Measurements from ENCODE around the gene TACSTD2.
"Not testable (repeated sequence)": the region's sequence is repeated elsewhere in the genome, so short reads cannot be mapped to it uniquely, and the experiment has no call there.

TACSTD2 gene, protein sequence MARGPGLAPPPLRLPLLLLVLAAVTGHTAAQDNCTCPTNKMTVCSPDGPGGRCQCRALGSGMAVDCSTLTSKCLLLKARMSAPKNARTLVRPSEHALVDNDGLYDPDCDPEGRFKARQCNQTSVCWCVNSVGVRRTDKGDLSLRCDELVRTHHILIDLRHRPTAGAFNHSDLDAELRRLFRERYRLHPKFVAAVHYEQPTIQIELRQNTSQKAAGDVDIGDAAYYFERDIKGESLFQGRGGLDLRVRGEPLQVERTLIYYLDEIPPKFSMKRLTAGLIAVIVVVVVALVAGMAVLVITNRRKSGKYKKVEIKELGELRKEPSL
- 0 to 0.19 (median 0.09) reads per million in 3 donors for total RNA-seq

DNA sequence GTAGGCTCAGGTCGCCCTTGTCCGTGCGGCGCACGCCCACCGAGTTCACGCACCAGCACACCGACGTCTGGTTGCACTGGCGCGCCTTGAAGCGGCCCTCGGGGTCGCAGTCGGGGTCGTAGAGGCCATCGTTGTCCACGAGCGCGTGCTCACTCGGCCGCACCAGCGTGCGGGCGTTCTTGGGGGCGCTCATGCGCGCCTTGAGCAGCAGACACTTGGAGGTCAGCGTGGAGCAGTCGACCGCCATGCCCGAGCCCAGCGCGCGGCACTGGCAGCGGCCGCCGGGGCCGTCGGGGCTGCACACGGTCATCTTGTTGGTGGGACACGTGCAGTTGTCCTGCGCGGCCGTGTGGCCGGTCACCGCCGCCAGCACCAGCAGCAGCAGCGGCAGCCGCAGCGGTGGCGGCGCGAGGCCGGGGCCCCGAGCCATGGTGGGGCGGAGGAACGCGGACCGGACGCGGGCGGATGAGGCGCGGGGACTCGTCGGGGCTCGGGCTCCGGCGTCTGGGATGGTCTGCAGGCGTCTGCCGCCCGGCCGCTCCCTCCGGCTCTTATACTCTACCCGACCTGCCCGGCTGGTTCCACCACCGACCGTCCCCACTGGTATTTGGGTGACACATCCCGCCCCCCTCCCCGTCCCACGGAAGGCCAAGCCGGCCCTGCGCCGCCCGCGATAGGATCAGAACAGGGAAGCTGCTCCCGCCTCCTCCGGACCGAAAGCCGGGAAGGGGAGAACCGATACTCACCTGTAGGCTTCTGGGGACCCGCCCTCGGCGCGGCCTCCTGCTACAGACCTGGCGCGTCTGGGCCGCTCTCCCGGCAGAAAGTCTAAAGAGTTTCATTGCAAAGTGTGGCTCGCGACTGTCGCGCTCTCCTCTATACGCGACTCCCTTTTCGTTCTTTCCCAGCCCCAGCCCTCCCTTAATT lies at the start of gene TACSTD2:
Gene TACSTD2 (minus strand): TSS at position 526 of the 927 bp plus-strand sequence. CDS start 96 bp downstream, at position 430.
- peaks cover 10% of the 10 kb centered on the region for H3K4me1 ChIP-seq (ENCODE audit: control insufficient read depth, insufficient read depth, low read length, poor library complexity, severe bottlenecking)
- H3K27ac ChIP-seq (ENCODE audit: insufficient read depth, low read length, poor library complexity, severe bottlenecking), result no peak within 1 kb of the TSS
- peaks cover 15% of the 10 kb centered on the region for H3K27me3 ChIP-seq (replicated peaks; ENCODE audit: control insufficient read depth, insufficient read depth, low read length, poor library complexity, severe bottlenecking)
- no peak for DNase-seq
- peak within 1 kb of the TSS; percentile 51 for H3K4me3 ChIP-seq (ENCODE audit: insufficient read depth, low read depth, low read length, poor library complexity, severe bottlenecking)
- H3K36me3 ChIP-seq (ENCODE audit: control insufficient read depth, insufficient read depth, low read length), result no peaks in the 10 kb centered on the region
- H3K9me3 ChIP-seq (ENCODE audit: control insufficient read depth, low read length), result no peaks in the 10 kb centered on the region

DNA sequence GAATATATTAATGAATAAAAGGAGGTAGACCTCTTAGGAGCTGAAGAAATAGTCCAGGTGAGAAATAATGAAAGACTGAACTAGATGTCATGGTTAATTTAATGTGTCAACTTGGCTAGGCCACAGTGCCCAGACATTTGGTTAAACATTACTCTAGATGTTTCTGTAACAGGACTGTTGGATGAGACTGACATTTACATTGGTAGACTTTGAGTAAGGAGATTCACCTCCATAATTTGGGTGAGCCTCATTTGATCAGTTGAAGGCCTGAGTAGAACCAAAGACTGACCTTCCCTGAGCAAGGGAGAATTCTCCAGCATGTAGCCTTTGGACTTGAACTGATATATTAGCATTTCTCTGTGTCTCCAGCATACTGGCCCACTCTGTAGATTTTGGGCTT lies 49.2 kb upstream of the TACSTD2 start:
- no peaks in the 10 kb centered on the region for H3K27me3 ChIP-seq (replicated peaks; ENCODE audit: control insufficient read depth, insufficient read depth, low read length, poor library complexity, severe bottlenecking)
- no peaks in the 10 kb centered on the region for H3K9me3 ChIP-seq (ENCODE audit: control insufficient read depth, low read length)
- H3K27ac ChIP-seq (ENCODE audit: insufficient read depth, low read length, poor library complexity, severe bottlenecking), result no peak overlapping the region
- no peaks in the 10 kb centered on the region for H3K4me1 ChIP-seq (ENCODE audit: control insufficient read depth, insufficient read depth, low read length, poor library complexity, severe bottlenecking)
- no peak overlapping the region for H3K4me3 ChIP-seq (ENCODE audit: insufficient read depth, low read depth, low read length, poor library complexity, severe bottlenecking)
- H3K36me3 ChIP-seq (ENCODE audit: control insufficient read depth, insufficient read depth, low read length), result no peaks in the 10 kb centered on the region
- no peak for DNase-seq

DNA sequence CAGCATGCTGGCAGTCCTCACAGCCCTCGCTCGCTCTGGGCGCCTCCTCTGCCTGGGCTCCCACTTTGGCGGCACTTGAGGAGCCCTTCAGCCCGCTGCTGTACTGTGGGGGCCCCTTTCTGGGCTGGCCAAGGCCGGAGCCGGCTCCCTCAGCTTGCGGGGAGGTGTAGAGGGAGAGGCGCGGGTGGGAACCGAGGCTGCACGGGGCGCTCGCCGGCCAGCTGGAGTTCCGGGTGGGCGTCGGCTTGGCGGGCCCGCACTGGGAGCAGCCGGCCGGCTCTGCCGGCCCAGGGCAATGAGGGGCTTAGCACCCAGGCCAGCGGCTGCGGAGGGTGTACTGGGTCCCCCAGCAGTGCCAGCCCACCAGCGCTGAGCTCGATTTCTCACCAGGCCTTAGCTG lies 46.2 kb upstream of the TACSTD2 start:
- not testable (repeated sequence) for H3K4me1 ChIP-seq (ENCODE audit: control insufficient read depth, insufficient read depth, low read length, poor library complexity, severe bottlenecking); H3K27ac ChIP-seq (ENCODE audit: insufficient read depth, low read length, poor library complexity, severe bottlenecking); H3K9me3 ChIP-seq (ENCODE audit: control insufficient read depth, low read length); H3K27me3 ChIP-seq (replicated peaks; ENCODE audit: control insufficient read depth, insufficient read depth, low read length, poor library complexity, severe bottlenecking); DNase-seq; H3K36me3 ChIP-seq (ENCODE audit: control insufficient read depth, insufficient read depth, low read length); H3K4me3 ChIP-seq (ENCODE audit: insufficient read depth, low read depth, low read length, poor library complexity, severe bottlenecking)

DNA sequence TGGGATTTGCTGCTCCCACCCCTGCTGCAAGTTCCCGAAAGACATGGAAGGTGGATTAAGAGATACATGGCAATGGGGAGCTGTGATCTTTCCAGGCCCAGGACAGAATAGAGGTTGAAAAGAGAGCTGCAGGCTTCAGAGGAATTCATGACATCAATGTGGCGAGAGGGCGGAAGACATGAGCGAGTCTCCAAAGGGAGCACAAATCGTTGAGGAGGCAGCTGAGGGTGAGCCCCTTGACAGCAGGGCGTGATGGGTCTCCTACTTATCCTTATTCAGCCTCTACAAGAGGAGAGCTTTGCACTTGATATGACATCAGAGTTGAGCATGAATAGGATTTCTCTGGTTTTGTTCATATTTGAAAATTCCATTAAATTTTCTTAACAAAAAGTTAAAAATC lies 45.5 kb upstream of the TACSTD2 start:
- Histone ChIP-seq H3K27ac (ENCODE audit: insufficient read depth, low read length, poor library complexity, severe bottlenecking) (no peak overlapping the region), H3K36me3 (ENCODE audit: control insufficient read depth, insufficient read depth, low read length) (no peaks in the 10 kb centered on the region), H3K9me3 (ENCODE audit: control insufficient read depth, low read length) (no peaks in the 10 kb centered on the region), H3K4me1 (ENCODE audit: control insufficient read depth, insufficient read depth, low read length, poor library complexity, severe bottlenecking) (no peaks in the 10 kb centered on the region), H3K27me3 (replicated peaks; ENCODE audit: control insufficient read depth, insufficient read depth, low read length, poor library complexity, severe bottlenecking) (no peaks in the 10 kb centered on the region), H3K4me3 (ENCODE audit: insufficient read depth, low read depth, low read length, poor library complexity, severe bottlenecking) (no peak overlapping the region)
- no peak for DNase-seq

DNA sequence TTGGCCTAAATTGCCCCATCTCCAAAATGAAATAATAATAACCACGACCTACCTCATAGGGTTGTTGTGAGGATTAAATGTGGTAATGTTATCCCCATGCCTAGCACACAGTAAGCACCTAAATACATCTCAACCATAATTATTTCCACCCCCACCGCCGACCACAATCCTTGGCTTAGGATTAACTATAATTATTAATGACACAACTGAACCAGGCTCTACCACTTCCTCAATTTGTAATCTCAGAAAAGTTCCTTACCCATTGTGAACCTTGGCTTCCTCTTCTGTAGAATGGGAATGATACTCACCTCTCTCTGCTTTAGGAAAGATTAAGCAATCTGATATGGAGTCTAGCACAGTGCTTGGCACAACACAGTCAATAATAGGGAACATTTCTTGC lies 44.3 kb upstream of the TACSTD2 start:
- Histone ChIP-seq H3K36me3 (ENCODE audit: control insufficient read depth, insufficient read depth, low read length) (no peaks in the 10 kb centered on the region), H3K27me3 (replicated peaks; ENCODE audit: control insufficient read depth, insufficient read depth, low read length, poor library complexity, severe bottlenecking) (no peaks in the 10 kb centered on the region), H3K4me3 (ENCODE audit: insufficient read depth, low read depth, low read length, poor library complexity, severe bottlenecking) (no peak overlapping the region), H3K4me1 (ENCODE audit: control insufficient read depth, insufficient read depth, low read length, poor library complexity, severe bottlenecking) (no peaks in the 10 kb centered on the region), H3K27ac (ENCODE audit: insufficient read depth, low read length, poor library complexity, severe bottlenecking) (no peak overlapping the region), H3K9me3 (ENCODE audit: control insufficient read depth, low read length) (no peaks in the 10 kb centered on the region)
- DNase-seq, result no peak

DNA sequence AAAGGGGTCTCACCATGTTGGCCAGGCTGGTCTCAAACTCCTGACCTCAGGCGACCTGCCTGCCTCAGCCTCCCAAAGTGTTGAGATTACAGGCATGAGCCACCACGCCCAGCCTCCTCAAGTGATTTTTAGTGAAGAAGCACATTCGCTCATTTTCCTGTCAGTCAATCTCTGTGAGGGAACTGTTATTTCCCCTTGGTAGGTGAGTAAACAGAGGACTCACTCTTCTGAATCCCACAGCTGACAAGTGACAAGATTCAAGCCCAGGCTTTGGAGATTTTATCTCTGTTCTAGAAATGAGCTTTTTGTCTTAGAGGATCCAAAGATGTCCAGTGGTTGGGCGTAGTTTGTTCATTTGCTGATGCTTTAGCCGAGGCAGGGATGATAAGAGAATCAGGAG lies 43.9 kb upstream of the TACSTD2 start:
- H3K36me3 ChIP-seq (ENCODE audit: control insufficient read depth, insufficient read depth, low read length), result no peaks in the 10 kb centered on the region
- no peak overlapping the region for H3K27ac ChIP-seq (ENCODE audit: insufficient read depth, low read length, poor library complexity, severe bottlenecking)
- no peaks in the 10 kb centered on the region for H3K27me3 ChIP-seq (replicated peaks; ENCODE audit: control insufficient read depth, insufficient read depth, low read length, poor library complexity, severe bottlenecking)
- H3K9me3 ChIP-seq (ENCODE audit: control insufficient read depth, low read length), result no peaks in the 10 kb centered on the region
- H3K4me3 ChIP-seq (ENCODE audit: insufficient read depth, low read depth, low read length, poor library complexity, severe bottlenecking), result no peak overlapping the region
- no peaks in the 10 kb centered on the region for H3K4me1 ChIP-seq (ENCODE audit: control insufficient read depth, insufficient read depth, low read length, poor library complexity, severe bottlenecking)
- no peak for DNase-seq

DNA sequence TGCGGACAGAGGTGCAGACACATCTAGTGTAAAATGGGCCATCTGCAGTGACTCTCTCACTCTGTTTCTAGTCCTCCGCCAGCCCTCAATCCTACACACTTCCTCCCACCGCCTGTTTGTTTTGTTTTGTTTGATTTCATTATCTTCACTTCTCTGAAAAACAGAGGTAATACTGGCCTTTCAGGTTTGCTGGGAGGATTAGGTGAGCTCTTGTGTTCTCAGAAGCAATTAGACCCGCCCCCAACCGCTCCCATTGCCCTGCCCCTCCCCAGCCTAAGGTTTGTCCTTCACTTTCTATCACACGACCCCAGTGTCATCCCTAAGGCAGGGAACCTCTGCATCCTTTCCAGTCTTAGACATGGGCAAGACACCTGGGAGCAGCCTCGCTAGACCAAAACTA lies 43.2 kb upstream of the TACSTD2 start:
- Histone ChIP-seq H3K9me3 (ENCODE audit: control insufficient read depth, low read length) (no peaks in the 10 kb centered on the region), H3K27me3 (replicated peaks; ENCODE audit: control insufficient read depth, insufficient read depth, low read length, poor library complexity, severe bottlenecking) (no peaks in the 10 kb centered on the region), H3K27ac (ENCODE audit: insufficient read depth, low read length, poor library complexity, severe bottlenecking) (no peak overlapping the region), H3K4me1 (ENCODE audit: control insufficient read depth, insufficient read depth, low read length, poor library complexity, severe bottlenecking) (no peaks in the 10 kb centered on the region), H3K36me3 (ENCODE audit: control insufficient read depth, insufficient read depth, low read length) (no peaks in the 10 kb centered on the region), H3K4me3 (ENCODE audit: insufficient read depth, low read depth, low read length, poor library complexity, severe bottlenecking) (no peak overlapping the region)
- DNase-seq, result no peak

DNA sequence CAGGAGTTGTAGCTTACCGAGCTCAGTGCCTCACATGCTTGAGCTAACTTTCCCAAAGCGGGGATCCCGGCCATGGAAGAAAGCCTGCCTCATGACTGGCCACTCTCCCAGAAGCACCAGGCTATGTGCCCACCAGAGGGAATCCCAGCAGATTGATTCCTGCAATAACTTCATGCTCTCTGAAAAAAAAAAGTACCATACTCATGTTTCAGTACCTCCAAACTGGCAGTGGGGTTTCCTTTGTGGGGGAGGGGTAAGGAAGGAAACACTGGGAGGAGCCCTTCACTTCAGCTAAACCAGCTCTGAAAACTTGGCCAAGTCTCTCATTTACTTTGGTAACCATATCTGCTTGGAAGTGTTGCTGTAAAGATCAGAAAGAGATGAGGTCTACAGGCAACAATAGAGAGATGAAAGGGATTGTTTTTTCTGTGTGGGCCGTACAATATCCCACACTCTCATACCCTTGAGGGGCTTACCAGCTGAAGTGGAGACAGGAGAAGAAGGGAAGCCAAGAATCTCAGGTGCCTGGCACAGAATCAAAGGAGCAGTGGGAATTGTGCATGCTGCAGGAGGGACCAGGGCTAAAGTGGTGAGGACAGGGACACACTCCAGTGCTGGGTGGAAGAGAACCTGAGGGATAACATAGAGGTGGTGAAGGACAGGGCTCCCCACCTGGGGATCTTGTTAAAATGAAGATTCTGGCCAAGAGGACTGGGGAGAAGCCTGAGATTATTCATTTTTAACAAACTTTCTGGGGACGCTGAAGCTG lies 42.4 kb upstream of the TACSTD2 start:
- Histone ChIP-seq H3K27ac (ENCODE audit: insufficient read depth, low read length, poor library complexity, severe bottlenecking) (no peak overlapping the region), H3K4me3 (ENCODE audit: insufficient read depth, low read depth, low read length, poor library complexity, severe bottlenecking) (no peak overlapping the region), H3K9me3 (ENCODE audit: control insufficient read depth, low read length) (no peaks in the 10 kb centered on the region), H3K4me1 (ENCODE audit: control insufficient read depth, insufficient read depth, low read length, poor library complexity, severe bottlenecking) (no peaks in the 10 kb centered on the region), H3K36me3 (ENCODE audit: control insufficient read depth, insufficient read depth, low read length) (no peaks in the 10 kb centered on the region), H3K27me3 (replicated peaks; ENCODE audit: control insufficient read depth, insufficient read depth, low read length, poor library complexity, severe bottlenecking) (no peaks in the 10 kb centered on the region)
- no peak for DNase-seq

DNA sequence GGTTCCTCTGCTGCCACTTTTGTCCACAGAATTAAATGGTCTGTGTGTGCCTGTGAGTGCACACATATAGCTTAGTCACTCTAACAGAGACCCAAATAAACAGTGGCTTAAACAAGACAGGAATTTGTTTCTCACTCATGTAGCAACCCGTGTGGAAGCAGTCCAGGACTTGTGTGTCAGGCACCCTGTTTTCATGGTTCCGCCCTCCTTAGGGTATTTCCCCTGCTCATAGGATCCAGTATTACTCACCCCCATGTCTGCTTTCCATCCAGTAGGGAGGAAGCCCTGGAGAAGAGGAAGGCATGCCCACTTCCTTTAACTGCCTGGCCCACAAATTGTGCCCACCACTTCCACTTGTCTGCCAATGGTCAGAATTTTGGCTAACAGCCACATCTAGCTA lies 41.3 kb upstream of the TACSTD2 start:
- Histone ChIP-seq H3K27ac (ENCODE audit: insufficient read depth, low read length, poor library complexity, severe bottlenecking) (no peak overlapping the region), H3K4me1 (ENCODE audit: control insufficient read depth, insufficient read depth, low read length, poor library complexity, severe bottlenecking) (no peaks in the 10 kb centered on the region), H3K36me3 (ENCODE audit: control insufficient read depth, insufficient read depth, low read length) (no peaks in the 10 kb centered on the region), H3K9me3 (ENCODE audit: control insufficient read depth, low read length) (no peaks in the 10 kb centered on the region), H3K27me3 (replicated peaks; ENCODE audit: control insufficient read depth, insufficient read depth, low read length, poor library complexity, severe bottlenecking) (no peaks in the 10 kb centered on the region), H3K4me3 (ENCODE audit: insufficient read depth, low read depth, low read length, poor library complexity, severe bottlenecking) (no peak overlapping the region)
- no peak for DNase-seq
